IMR-90 (cell line): Measurements from ENCODE around the gene ERP44. TPM values are rescaled to one million over a fixed set of nuclear protein-coding genes. Genes with fewer than 3 reads are reported as not detected.

ENCODE experiments used
- ATAC-seq: fragments of 200-7000 bp; cut with Tn5 transposase; 2 replicates; pipeline ENCODE4 v1.9.1; 2020; ENCODE audit warnings: low read depth, mild to moderate bottlenecking, moderate library complexity
- BruUV-seq: library from RNA; stranded (reverse); fragments of 400-500 nt; replicated peaks from 2 replicates; lab custom pipeline; 2021; lab: Mats Ljungman, UMichigan
- CTCF ChIA-PET: fragments of 300-600 bp; formaldehyde crosslinking; extraction: SDS; loops from one replicate; lab custom pipeline; 2021; ENCODE audit warnings: antibody characterized with exemption; lab: Yijun Ruan, JAX
- POLR2A ChIA-PET: fragments of 300-600 bp; sonication (Branson Sonifier 250); formaldehyde crosslinking; loops from one replicate; lab custom pipeline; 2022; ENCODE audit warnings: antibody characterized with exemption; ENCODE audit not compliant: unreplicated experiment; lab: Charles Lee
- DNase-seq: peaks from one replicate; pipeline ENCODE4 v3.0.0; 2013
- H2AFZ ChIP-seq: replicated peaks from 2 replicates; pipeline ENCODE3; 2013; ENCODE audit warnings: low read length, mild to moderate bottlenecking; ENCODE audit not compliant: poor library complexity
- H2AK5ac ChIP-seq: 2 replicates; pipeline ENCODE4 v1.6.1; 2013; ENCODE audit warnings: low read depth, low read length, inconsistent platforms
- H2AK9ac ChIP-seq: replicated peaks from 2 replicates; pipeline ENCODE3; 2013; ENCODE audit warnings: mild to moderate bottlenecking, low read depth, low read length, moderate library complexity; ENCODE audit not compliant: poor library complexity
- H2BK120ac ChIP-seq: 2 replicates; pipeline ENCODE4 v1.6.1; 2013; ENCODE audit warnings: low read depth, low read length, inconsistent platforms
- H2BK15ac ChIP-seq: 3 replicates; pipeline ENCODE4 v1.6.1; 2013; ENCODE audit warnings: low read depth, low read length, inconsistent platforms
- H2BK20ac ChIP-seq: 2 replicates; pipeline ENCODE4 v1.6.1; 2013; ENCODE audit warnings: low read depth, mild to moderate bottlenecking, inconsistent platforms, low read length, moderate library complexity
- H2BK5ac ChIP-seq: 2 replicates; pipeline ENCODE4 v1.6.1; 2013; ENCODE audit warnings: mild to moderate bottlenecking, low read depth, low read length, inconsistent platforms; ENCODE audit not compliant: poor library complexity, severe bottlenecking
- H3K14ac ChIP-seq: replicated peaks from 2 replicates; pipeline ENCODE4 v1.6.1; 2013; ENCODE audit warnings: low read depth, low read length, inconsistent platforms
- H3K18ac ChIP-seq: 2 replicates; pipeline ENCODE4 v1.6.1; 2013; ENCODE audit warnings: low read depth, low read length, control low read depth
- H3K23ac ChIP-seq: 2 replicates; pipeline ENCODE4 v1.6.1; 2013; ENCODE audit warnings: low read depth, low read length, inconsistent platforms
- H3K27ac ChIP-seq: 2 replicates; pipeline ENCODE4 v1.5.1; 2013; ENCODE audit warnings: mild to moderate bottlenecking, control low read depth, low read length; ENCODE audit not compliant: insufficient read depth
- H3K27me3 ChIP-seq: 2 replicates; pipeline ENCODE4 v1.6.1; 2013; ENCODE audit warnings: low read length; ENCODE audit not compliant: control insufficient read depth, insufficient read depth
- H3K36me3 ChIP-seq: 2 replicates; pipeline ENCODE4 v1.6.1; 2013; ENCODE audit warnings: low read length, mixed read lengths; ENCODE audit not compliant: control insufficient read depth, insufficient read depth
- H3K4ac ChIP-seq: 2 replicates; pipeline ENCODE4 v1.6.1; 2013; ENCODE audit warnings: low read depth, low read length, inconsistent platforms
- H3K4me1 ChIP-seq: 2 replicates; pipeline ENCODE4 v1.6.1; 2013; ENCODE audit warnings: low read length, mixed read lengths; ENCODE audit not compliant: control insufficient read depth, insufficient read depth
- H3K4me2 ChIP-seq: 2 replicates; pipeline ENCODE4 v1.6.1; 2013; ENCODE audit warnings: low read depth, mild to moderate bottlenecking, control low read depth, low read length, moderate library complexity
- H3K4me3 ChIP-seq: 2 replicates; pipeline ENCODE4 v1.5.1; 2013; ENCODE audit warnings: low read depth, mild to moderate bottlenecking, control low read depth, low read length, moderate library complexity; ENCODE audit not compliant: insufficient read depth
- H3K56ac ChIP-seq: 2 replicates; pipeline ENCODE4 v1.6.1; 2013; ENCODE audit warnings: low read length, inconsistent platforms; ENCODE audit not compliant: insufficient read depth; ENCODE audit errors: extremely low read depth
- H3K79me1 ChIP-seq, 2 experiments: 2 replicates each; pipeline ENCODE4 v1.6.1; 2013; ENCODE audit warnings: low read length in 2 of 2, inconsistent platforms in 1 of 2, low read depth in 1 of 2
- H3K9ac ChIP-seq: 2 replicates; pipeline ENCODE4 v1.6.1; 2013; ENCODE audit warnings: low read depth, low read length, control low read depth
- H3K9me1 ChIP-seq: 2 replicates; pipeline ENCODE4 v1.6.1; 2013; ENCODE audit warnings: low read length, inconsistent platforms; ENCODE audit not compliant: insufficient read depth
- H3K9me3 ChIP-seq: 2 replicates; pipeline ENCODE4 v1.6.1; 2013; ENCODE audit warnings: low read length; ENCODE audit not compliant: control insufficient read depth, insufficient read depth
- H4K20me1 ChIP-seq: 2 replicates; pipeline ENCODE4 v1.6.1; 2013; ENCODE audit warnings: low read length, inconsistent platforms; ENCODE audit not compliant: insufficient read depth
- H4K5ac ChIP-seq: 2 replicates; pipeline ENCODE4 v1.6.1; 2013; ENCODE audit warnings: mild to moderate bottlenecking, low read depth, low read length, control low read depth
- H4K8ac ChIP-seq, 2 experiments: 2 replicates each; pipeline ENCODE4 v1.6.1; 2013; ENCODE audit warnings: low read depth in 2 of 2, low read length in 2 of 2, control low read depth in 1 of 2, inconsistent platforms in 1 of 2
- H4K91ac ChIP-seq: 2 replicates; pipeline ENCODE4 v1.6.1; 2013; ENCODE audit warnings: low read depth, low read length, inconsistent platforms; ENCODE audit not compliant: insufficient read depth
- FOS ChIP-seq: fragments of 150-350 bp; IDR thresholded peaks from 2 replicates; pipeline ENCODE4 v1.6.1; 2016; ENCODE audit warnings: low read depth, low read length
- MXI1 ChIP-seq: IDR thresholded peaks from 2 replicates; pipeline ENCODE4 v1.6.1; 2012; ENCODE audit warnings: low read depth, mild to moderate bottlenecking, low read length, moderate library complexity, borderline replicate concordance
- NFE2L2 ChIP-seq: fragments of 150-350 bp; IDR thresholded peaks from 2 replicates; pipeline ENCODE4 v1.6.1; 2016; ENCODE audit warnings: low read depth, mild to moderate bottlenecking, low read length
- RCOR1 ChIP-seq: IDR thresholded peaks from 2 replicates; pipeline ENCODE4 v1.6.1; 2012; ENCODE audit warnings: mild to moderate bottlenecking, low read length, improper control_type of control experiment; ENCODE audit not compliant: insufficient replicate concordance
- RFX5 ChIP-seq: IDR thresholded peaks from 2 replicates; pipeline ENCODE4 v1.8.0; 2012; ENCODE audit warnings: low read depth, mild to moderate bottlenecking, low read length, moderate library complexity
- SMC3 ChIP-seq: fragments of 150-350 bp; IDR thresholded peaks from 2 replicates; pipeline ENCODE4 v1.6.1; 2016; ENCODE audit warnings: low read depth, mild to moderate bottlenecking, antibody characterized with exemption, low read length, moderate library complexity
- dilution Hi-C: fragments of 300-500 bp; cut with HindIII; formaldehyde crosslinking; loops from one replicate; pipeline ENCODE4 v1.14.3; 2018; ENCODE audit warnings: low sequenced_read_pairs; ENCODE audit not compliant: unreplicated experiment
- in situ Hi-C: fragments of 300-500 bp; cut with MboI; formaldehyde crosslinking; loops from 3 replicates; pipeline ENCODE4 v1.14.3; 2019; ENCODE audit warnings: low sequenced_read_pairs, inconsistent platforms, mixed read lengths
- intact Hi-C: fragments of 100-400 bp; cut with micrococcal nuclease; formaldehyde crosslinking; loops from 2 replicates; pipeline ENCODE4 v1.10.0; 2022
- polyA plus RNA-seq, 3 experiments: library from polyadenylated mRNA; depleted of rRNA; stranded (reverse); fragments of >200 nt; gene quantifications; 2 replicates each; pipeline ENCODE4 v1.2.3, GENCODE V29; 2012; ENCODE audit warnings: low replicate concordance in 1 of 3
- total RNA-seq: library from RNA; depleted of rRNA; stranded (reverse); fragments of >200 nt; gene quantifications from 2 replicates; pipeline ENCODE4 v1.2.3, GENCODE V29; 2012
- TF ChIP-seq, protein P1 (sequence below): fragments of 150-350 bp; IDR thresholded peaks from 2 replicates; pipeline ENCODE4 v1.6.1; 2016; ENCODE audit warnings: low read depth, mild to moderate bottlenecking, low read length, moderate library complexity, borderline replicate concordance

The ERP44 gene
- total and polyA plus RNA-seq, 2 of the 4 experiments (the other 2 are of a cell fraction): 9.1 to 13.5 TPM

DNA sequence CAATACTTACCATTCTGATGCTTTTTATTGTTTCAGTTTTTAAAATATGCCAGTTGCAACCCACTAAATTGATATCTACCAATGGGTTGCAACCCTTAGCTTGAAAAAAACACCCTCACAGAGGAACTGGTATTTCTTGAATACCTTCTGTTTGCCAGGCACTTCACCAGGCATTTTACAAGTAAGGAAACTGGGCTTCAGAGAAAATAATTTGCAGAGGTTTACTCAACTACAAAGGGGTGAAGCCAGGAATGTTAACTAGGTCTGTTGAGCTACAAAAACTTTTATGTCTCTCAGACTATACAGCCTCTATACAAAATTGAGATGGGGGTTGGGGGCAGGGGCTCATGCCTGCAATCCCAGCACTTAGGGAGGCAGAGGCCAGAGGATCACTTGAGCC, 127.4 kb downstream of the ERP44 start:
- DNase-seq (no peak), ATAC-seq (no peak)
- TF ChIP-seq FOS (no peak), RCOR1 (no peak), MXI1 (no peak), SMC3 (no peak), NFE2L2 (no peak), RFX5 (no peak)
- TF ChIP-seq, protein P1, sequence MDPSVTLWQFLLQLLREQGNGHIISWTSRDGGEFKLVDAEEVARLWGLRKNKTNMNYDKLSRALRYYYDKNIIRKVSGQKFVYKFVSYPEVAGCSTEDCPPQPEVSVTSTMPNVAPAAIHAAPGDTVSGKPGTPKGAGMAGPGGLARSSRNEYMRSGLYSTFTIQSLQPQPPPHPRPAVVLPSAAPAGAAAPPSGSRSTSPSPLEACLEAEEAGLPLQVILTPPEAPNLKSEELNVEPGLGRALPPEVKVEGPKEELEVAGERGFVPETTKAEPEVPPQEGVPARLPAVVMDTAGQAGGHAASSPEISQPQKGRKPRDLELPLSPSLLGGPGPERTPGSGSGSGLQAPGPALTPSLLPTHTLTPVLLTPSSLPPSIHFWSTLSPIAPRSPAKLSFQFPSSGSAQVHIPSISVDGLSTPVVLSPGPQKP: no peak
- Histone ChIP-seq H3K4me2 (no peak overlapping the region), H2AK5ac (no peak overlapping the region), H3K9me1 (peaks cover 3% of the 10 kb centered on the region; the same call in 1 of the 2 replicates), H3K18ac (no peak overlapping the region), H4K20me1 (no peaks in the 10 kb centered on the region), H3K36me3 (peaks cover 7% of the 10 kb centered on the region), H4K5ac (no peak overlapping the region), H3K14ac (no peak overlapping the region), H2BK5ac (no peak overlapping the region), H2BK15ac (no peak overlapping the region), H3K56ac (no peak overlapping the region), H4K8ac (no peak overlapping the region), H3K27ac (no peak overlapping the region), H3K79me1 (no peaks in the 10 kb centered on the region), H3K23ac (no peak overlapping the region), H3K9me3 (no peaks in the 10 kb centered on the region), H2BK20ac (no peak overlapping the region), H4K91ac (no peak overlapping the region), H3K4me1 (no peaks in the 10 kb centered on the region), H2BK120ac (no peak overlapping the region), H3K4me3 (no peak overlapping the region), H3K27me3 (no peaks in the 10 kb centered on the region), H3K4ac (no peak overlapping the region), H3K9ac (no peak overlapping the region), H2AK9ac (no peak overlapping the region), H2AFZ (no peak overlapping the region)
- BruUV-seq: no TSS peak
- ChIA-PET POLR2A (no interaction called here), CTCF (no interaction called here)
- dilution Hi-C loops: no loop called here
- in situ Hi-C loops: no loop called here
- intact Hi-C loops: no loop called here
